AG09319 (cell line): ENCODE data around the gene EFCAB6.

ENCODE experiments used
- DNase-seq: peaks from one replicate; pipeline ENCODE4 v3.0.0-alpha.2; 2010; ENCODE audit warnings: low read depth; ENCODE audit errors: extremely low read depth
- CTCF ChIP-seq: IDR thresholded peaks from 2 replicates; pipeline ENCODE4 v1.5.1; 2011; ENCODE audit warnings: low read depth, mild to moderate bottlenecking, inconsistent platforms, low read length, moderate library complexity

EFCAB6 gene

GRCh38 chr22:43563571-43563970 is 248.5 kb downstream of the EFCAB6 start:
- DNase-seq: no peak
- no peak for TF ChIP-seq CTCF

- DNase-seq: no peak
Observed at GRCh38 chr22:43562843-43563242, 249.3 kb downstream of the EFCAB6 start.

DNA sequence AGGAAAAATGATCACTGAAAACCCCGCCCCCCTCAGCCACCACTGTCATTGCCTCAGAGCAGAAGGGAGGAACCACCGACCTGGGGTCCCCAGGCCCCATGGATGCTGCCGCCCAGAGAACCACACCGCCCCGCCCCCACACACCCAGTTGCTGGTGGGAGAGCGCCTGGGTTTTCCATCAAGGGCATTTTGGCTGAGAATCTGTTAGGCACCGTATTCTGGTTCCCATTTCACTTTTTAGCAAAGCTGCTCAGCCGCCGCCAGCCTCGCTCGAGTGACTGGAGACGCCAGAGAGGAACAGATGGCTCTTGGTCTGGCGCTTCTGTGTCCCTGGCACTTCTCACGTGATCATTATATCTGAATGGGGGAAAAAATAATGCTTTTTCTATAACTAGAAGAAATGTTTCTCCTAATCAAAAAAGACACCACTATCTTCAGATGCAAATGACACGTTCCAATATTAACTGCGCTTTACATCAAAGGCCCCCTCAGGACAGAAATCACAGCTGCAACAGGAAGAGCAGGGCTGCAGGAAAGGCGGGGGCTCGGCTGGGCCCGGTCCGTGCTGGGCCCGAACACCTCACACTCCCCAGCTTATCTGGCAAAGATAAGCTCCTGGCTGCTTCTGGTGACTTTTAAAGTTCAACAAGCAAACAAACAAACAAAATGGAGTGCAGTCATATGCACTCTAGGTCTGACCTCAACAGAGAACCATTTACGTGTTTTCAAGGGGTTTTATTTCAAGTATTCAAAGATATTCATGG is 250.5 kb downstream of the EFCAB6 start:
- DNase-seq: no peak
- TF ChIP-seq CTCF: no peak

More at GRCh38 chr22:43562843-43563242, 249.3 kb downstream of the EFCAB6 start:
- TF ChIP-seq CTCF: no peak

GRCh38 chr22:43560651-43561050 is 251.5 kb downstream of the EFCAB6 start:
- no peak for TF ChIP-seq CTCF
- DNase-seq: no peak

DNA sequence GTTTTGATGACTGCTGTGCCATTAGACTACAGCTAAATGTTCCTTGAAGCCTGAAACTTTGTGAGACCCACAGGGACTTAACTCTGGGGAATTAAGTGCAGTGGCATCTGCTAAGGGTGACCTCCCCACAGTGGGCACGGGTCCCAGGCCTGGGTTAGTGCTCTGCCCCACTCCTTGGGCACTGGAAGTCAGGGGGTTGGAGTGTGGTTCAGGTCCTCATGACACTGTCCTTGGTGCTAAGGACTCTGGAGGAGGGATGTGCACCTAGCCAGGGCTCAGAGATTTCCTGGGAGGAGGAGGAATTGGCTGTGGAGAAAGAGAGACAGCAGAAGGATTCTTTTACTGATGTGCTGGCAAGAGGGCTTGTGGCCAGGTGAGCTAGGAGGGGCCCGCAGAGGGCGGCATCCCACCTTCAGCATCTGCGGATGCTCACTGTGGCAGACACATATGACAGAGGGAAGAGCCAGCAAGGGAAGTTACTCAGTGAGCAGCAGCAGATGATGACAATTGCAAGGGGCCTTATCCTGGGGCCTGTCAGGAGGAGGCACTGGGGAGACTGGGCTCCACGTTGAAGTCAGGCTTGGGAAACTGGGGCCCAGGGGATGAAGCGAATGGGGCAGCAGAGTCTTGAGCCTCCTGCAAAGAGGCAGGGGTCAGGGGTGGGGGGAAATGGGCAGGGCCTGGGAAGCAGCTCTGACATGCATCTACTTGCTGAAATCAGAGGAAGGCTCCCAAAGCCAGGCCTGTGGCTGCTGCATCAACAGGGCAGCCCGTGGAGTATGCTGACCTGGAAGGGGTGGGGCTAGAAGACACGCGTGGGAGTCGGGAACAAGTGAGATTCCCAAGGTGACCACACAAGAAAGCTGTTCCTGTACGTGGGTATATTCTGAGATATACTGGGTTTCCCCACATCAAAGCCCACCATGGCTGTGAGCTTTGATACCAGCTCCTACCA is 256.3 kb downstream of the EFCAB6 start:
- no peak for DNase-seq
- no peak for TF ChIP-seq CTCF

DNA sequence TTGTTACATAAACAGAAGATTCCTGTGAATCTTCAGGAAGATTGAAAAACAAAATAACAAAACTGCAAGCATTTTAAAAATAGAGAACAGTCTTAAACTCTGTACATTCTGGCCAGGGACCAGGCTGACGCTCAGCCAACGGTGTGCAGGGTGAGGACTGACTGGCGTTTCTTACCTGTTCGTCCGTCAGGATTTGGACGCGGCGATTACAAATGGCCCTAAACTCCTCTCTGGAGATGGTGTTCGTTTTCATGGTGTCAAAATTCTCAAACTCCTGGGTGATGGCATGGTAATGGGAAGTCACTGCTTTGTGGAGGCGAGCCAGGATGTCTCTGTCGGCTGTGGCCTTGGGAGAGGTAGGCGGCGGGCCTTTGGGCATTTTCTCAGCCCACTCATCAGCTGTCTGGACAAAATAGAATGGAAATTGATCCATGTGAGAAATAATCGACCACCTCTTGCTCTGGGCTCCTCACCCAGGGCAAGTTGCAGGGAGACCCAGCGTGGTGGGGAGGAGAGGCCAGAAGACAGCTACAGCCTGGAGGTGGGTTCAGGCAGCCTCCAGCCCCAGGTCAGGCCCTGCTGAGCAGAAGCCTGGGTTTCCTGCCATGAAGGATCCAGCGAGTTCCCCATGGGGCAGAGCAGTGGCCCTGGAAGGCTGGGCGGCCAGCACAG is 257.3 kb downstream of the EFCAB6 start:
- no peak for DNase-seq
- no peak for TF ChIP-seq CTCF
